ELF-1 (cell line): Measurements from ENCODE around the gene CPLANE1.
"Not testable (repeated sequence)": the region's sequence is repeated elsewhere in the genome, so short reads cannot be mapped to it uniquely, and the experiment has no call there.

ENCODE experiments used
- DNase-seq: peaks from one replicate; pipeline ENCODE4 v3.0.0-alpha.2; 2016; ENCODE audit warnings: low read depth, low spot score

Gene CPLANE1

DNA sequence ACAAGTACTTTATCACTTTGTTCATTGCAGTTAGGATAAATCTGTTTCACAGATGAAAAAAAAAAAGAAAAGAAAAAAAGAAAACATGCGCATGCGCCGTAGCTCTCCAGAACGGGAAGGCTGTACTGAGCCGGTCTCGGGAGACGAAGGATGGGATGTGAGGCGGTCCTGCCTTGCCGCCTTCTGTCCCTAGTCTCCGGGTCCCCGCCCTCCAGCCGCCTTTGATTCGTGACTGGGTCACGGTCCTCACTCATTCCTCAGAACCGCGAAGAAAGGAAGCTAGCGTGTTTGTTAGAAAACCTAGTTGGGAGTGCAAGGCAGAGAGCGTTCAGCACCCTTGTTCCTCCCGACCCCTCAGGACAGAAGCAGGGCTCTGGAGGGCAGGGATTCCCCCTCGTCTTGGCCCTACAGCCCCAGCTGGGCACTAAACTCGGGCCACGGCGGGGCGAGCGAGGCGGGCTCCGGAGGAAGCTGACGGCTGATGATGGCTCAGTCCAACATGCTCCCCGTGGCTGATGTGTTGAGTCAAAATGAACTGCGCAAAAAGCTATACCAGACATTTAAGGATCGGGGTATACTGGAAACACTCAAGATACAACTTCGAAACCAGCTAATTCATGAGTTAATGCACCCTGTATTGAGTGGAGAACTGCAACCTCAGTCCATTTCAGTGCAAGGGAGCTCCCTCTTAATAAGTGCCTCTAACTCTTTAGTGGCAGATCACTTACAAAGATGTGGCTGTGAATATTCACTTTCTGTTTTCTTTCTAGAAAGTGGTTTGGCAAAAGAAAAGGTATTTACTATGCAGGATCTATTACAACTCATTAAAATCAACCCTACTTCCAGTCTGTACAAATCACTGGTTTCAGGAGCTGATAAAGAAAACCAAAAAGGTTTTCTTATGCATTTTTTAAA lies 40.0 kb downstream of the CPLANE1 start:
- peak; percentile 14 for DNase-seq

DNA sequence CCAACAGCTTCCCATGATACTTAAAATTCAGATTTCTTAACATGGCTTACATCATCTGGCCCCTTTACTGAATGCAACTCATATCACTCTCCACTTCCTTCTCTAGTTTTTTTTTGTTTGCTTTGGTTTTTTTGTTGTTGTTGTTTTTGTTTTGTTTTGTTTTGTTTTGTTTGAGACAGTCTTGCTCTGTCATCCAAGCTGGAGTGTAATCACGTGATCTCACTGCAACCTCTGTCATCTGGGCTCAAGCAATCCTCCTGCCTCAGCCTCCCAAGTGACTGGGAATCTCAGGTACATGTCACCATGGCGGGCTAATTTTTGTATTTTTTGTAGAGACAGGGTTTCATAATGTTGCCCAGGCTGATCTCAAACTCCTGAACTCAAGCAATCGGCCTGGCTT lies 41.4 kb downstream of the CPLANE1 start:
- DNase-seq: no peak

DNA sequence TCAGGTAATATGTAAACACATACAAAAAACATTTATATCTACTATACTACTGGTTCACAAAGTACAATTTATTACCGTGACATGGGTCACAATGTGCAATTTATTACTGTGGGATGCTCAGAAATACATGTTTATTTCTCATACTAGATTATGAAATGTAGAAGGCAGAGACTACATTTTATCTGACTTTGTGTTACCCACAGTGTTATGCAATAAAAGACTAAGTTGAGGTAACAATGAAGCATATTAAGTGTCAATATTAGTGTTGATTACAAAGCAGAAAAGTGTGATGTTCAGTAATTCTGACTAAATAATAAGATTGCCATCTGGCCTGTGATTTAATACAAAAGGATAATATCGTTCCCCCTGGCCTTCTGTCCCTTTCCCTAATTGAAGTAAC lies 42.4 kb downstream of the CPLANE1 start:
- no peak for DNase-seq

DNA sequence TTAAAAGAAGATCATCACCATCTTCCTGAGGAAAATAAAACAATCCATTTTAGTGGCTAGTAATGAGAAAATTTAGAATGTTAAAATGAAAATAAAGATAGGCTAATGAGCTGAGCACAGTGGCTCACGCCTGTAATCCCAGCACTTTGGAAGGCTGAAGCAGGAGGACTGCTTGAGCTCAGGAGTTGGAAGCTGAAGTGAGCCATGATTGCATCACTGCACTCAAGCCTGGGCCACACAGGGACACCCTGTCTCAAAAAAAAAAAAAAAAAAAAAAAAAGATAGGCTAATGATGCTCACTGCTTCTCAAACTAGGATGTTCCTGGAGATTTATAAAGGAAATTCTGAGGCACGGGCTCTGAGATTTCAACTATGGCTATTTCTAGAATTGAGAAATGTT lies 50.3 kb downstream of the CPLANE1 start:
- DNase-seq: no peak

DNA sequence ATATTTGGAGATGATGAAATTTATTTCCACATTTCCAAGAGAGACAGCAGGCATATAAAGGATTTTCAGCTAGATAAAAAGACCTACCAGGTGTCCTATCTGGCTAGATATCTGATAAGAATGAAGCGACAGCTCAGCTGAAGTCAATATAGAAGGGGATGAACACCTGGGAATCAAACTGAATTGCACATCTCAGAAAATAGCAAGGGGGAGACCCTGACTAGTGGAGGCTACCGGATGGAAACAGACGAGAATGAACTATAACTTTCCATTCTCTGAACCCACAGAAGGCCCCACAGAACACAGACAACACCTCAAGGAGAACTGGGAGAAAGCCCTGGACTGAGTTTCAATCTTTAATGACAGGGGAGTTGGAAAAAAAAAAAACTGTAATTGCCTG lies 51.1 kb downstream of the CPLANE1 start:
- DNase-seq: no peak

DNA sequence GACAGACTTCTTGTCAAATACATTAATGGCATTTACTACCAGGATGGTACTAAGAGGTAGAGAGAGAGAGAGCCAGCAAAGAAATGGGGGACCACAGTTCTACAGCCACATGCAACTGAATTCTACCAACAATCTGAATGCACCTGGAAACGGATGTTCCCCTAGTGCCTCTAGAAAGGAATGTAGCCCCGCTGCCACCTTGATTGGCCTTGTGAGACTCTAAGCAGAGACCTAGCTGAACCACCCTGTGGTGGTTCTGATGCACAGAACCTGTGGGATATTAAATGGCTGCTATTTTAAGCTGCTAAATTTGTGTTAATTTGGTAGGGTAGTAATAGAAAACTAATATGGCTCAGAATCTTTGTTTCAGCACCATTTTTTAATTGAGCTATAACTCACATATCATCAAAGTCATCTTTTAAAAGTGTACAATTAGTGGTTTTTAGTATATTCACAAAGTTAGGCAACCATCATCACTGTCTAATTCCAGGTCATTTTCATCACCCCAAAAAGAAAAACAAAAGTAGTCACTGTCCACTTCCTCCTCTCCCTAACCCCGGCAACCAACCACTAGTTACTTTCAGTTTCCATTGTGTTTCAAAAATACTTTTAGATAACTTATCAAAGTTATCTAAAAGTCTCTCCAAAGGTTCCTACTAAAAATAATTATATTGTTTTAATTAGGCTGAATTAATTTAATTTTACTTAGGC lies 51.7 kb downstream of the CPLANE1 start:
- DNase-seq: no peak

DNA sequence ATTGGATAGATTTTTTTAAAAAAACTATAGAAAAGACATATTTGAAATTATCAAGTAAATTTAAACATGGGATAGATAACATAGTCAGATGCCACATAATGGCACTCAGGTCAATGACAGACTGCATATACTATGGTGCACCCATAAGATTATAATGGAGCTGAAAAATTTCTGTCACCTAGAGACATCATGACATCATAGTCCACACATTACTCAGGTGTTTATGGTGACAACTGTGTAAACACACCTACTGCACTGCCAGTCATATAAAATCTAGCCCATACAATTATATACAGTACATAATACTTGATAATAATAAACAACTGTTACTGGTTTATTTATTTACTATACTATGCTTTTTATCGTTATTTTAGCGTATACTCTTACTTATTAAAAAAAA lies 58.6 kb downstream of the CPLANE1 start:
- no peak for DNase-seq

DNA sequence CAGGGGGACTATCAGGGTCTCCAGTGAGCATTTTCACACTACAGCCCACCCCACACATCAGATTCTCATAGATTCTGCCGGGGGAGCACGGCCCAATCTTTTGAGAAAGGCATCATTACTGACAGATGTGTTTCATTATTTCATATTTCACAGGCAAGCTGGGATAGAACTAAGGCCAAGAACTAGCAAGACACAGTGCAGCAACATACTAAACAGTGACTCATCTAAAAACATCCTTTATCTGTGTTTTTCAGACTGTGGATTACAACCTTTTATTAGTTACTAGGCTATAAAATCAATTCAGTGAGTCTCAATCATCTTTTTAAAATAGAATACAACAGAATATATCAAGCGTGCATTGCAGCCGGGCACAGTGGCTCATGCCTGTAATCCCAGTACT lies 59.8 kb downstream of the CPLANE1 start:
- no peak for DNase-seq

DNA sequence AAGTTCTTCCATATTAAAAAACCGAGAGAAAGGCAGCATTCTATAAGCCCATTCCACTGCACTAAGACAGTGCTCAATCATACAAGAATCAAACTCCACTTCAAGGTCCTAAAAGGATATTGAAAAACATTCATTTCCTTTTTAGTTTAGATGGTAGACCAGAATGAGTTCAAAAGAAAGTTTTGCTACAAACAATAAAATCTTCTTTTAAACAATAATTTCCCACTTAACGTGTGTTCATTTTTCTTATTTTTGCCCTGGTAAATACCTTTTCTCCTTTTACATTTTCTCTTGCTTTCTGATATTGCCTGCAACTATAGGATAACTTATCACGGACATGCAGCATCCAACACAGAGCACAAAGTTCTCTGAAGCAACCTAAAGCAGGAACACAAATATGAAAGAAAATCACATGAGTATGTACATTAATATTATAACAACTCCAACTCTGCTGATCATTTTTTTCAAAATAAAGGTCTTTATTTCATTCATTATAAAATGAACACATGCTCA lies 61.7 kb downstream of the CPLANE1 start:
- DNase-seq: no peak

DNA sequence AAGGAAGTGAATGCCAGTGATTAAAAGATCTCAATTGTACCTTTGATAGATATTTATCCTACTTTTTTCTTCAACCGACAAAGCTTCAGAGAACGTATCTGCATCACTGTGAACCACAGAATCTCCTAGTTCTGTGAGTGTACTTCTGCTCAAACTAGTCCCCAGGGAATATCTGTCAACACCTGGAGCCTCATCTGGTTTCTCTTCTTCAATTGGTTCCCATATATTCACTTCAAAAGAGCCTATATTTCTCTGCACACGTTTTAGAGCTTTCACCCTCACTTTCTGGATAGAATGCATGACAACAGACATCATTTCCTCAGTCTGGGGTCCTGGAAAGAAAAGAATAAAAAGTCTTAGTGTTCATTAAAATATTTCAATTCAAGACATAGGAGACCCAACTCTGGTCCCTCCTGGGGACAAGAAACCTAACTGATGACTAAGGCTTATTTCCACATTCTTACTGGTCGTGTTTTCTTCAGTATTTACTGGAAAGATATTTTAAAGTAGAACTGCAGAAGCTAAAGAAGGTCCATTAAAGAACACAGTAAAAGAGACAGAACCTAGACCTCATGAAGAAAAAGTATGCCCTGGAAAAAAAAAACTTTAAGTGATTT lies 64.3 kb downstream of the CPLANE1 start:
- DNase-seq: no peak

DNA sequence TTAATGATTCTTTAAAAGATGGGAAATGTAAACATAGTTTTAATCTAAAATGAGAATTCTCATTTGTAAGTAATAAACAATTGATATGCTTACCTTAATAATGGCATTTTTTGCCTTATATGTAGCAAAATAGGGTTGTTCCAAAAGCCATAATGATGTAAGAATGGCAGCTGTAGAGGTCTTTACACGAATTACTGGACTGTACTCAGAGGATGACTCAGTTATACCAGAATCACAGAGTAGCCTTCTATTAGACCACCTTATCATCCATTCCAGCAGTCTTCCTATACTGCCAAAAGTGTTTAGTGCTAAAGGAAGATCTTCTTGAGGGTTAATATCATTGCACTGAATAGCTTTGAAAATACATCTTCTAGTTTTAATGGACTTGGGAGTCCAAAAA lies 66.5 kb downstream of the CPLANE1 start:
- DNase-seq: no peak

DNA sequence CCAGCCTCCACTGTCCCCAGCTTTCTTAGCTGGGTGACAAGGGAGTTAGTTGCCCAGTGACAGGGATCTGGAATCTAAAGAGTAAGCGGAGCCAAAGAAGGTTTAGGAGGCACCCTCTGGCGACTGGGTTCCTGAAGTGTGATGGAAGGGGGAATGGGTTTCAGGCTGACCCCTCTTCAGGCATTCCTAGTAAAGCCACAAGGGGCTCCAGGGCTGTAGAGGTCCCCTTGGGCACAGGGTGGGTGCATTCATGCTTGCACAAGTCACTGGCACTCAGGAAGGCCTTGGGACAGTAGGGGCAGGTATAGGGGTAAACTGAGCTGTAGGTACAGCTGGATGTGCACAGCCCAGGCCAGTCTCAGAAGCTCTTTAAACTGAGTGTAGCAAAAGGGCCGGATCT lies 74.2 kb downstream of the CPLANE1 start:
- DNase-seq: peak; percentile 5

DNA sequence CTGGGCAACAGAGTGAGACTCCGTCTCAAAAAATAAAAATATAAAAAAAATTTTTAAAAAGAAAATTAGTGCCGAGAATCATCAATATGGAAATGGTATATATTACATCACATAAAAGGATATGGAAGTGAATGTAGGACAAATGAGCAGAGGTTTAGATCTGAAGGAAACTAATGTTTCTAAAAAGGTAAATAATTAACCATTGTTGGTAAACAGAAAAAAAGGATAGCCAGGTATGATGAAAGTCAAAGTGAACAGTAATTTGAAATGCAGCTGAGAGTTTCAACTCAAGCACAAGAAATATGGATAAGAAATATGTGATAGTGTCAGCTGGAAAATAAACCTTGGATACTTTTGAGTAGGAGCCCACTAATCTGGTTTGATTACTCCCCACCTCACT lies 76.2 kb downstream of the CPLANE1 start:
- no peak for DNase-seq

DNA sequence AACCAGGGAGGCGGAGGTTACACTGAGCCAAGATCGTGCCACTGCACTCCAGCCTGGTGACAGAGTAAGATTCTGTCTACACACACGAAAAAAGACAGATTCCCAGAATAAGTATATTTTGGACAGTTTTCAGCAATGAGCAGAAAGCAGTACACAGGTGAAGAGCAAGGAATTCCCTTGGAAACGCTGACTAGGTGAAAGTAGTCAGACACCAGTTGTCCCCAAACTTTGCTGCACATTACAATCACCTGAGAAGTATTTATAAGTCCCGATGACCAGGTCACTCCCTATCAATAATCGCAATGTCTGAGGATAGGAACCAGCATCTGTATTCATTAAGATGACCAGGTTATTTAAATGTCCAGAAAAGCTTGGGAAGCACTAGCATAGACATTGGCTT lies 78.3 kb downstream of the CPLANE1 start:
- DNase-seq: no peak

DNA sequence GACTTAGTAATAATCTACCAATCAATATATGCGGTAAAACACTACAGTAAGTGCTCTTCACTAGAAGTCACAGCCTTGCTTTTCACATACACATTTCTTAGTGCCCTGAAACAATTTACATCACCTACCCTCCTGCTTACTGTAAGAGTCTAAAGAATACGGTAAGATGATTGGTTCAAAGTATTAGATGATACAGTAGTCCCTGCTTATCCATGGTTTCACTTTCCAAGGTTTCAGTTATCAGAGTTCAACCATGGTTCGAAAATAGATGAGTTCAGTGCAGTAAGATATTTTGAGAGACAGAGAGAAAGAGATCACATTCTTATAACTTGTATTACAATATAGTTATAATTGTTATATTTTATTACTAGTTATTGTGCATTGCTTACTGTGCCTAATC lies 83.0 kb downstream of the CPLANE1 start:
- DNase-seq: no peak

DNA sequence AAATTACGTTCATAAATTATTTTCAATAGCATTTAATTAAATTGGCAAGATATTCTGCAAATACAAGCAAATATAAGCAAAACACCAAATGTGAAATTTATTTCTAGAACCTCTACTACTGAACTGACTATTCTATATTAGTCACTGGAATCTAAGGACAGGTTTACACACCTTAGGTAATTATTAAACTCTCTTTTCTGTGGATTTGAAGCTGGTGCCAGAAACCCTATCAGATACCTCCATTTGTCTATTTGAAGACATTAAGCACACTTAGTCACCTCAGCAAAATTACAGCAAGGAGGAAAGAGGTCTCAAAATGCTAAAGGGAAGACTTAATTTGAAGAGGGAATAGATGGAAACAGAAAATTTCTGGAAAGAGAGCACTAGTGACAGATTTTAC lies 83.4 kb downstream of the CPLANE1 start:
- no peak for DNase-seq

DNA sequence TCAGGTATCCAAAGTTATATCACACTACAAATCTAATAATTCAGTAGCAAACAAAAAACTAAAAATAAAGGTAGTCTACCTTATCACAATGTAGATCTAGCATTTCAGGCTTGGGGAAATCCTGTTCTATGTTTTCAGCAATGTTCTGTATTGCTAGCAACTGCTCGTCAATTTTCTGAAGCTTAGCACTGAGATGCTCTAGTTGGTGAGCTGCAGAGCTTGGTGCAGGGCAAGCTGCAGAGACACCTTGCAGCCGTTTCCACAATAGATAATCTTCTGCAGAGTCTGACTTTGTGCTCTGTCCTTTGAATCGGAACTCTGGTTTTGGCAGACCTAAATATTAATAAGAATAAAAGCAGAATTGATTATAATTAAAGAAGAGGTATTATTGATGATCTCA lies 95.5 kb downstream of the CPLANE1 start:
- DNase-seq: no peak

DNA sequence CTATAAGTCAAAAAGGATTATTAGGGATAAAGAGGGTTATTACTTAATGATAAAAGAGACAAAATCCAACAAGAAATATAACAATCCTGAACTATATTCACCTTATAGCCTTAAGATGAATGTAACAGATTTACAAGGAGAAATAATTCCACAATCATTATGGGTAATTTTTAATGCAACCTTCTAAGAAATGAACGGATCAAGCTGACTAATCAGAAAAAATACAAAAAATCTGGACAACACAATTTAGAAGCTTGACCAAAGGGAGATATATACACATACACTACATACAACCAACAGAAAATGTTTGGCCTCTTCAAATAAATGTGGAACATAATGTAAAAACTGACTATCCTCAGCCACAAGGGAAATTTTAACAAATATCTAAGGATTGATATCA lies 102.3 kb downstream of the CPLANE1 start:
- no peak for DNase-seq

DNA sequence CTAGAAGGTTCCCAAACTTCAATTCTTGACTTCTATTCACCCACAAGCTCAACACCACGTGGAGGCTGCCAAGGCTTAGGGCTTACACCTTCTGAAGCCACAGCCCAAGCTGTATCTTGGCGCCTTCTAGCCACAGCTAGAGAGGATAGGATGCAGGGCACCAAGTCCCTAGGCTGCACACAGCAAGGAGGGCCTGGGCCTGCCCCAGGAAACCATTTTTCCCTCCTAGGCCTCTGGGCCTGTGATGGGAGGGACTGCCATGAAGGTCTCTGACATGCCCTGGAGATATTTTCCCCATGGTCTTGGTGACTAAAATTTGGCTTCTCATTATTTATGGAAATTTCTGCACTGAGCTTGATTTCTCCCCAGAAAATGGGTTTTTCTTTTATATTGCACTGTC lies 112.5 kb downstream of the CPLANE1 start:
- DNase-seq: no peak

DNA sequence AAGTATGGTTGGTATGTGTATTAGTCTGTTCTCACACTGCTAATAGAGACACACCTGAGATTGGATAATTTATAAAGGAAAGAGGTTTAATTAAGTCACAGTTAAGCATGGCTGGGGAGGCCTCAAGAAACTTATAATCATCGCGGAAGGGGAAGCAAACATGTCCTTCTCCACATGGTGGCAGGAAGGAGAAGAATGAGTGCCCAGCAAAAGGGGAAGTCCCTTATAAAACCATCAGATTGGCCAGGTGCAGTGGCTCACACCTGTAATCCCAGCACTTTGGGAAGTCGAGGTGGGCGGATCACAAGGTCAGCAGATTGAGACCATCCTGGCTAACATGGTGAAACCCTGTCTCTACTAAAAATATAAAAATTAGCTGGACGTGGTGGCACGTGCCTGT lies 113.9 kb downstream of the CPLANE1 start:
- DNase-seq: not testable (repeated sequence)

DNA sequence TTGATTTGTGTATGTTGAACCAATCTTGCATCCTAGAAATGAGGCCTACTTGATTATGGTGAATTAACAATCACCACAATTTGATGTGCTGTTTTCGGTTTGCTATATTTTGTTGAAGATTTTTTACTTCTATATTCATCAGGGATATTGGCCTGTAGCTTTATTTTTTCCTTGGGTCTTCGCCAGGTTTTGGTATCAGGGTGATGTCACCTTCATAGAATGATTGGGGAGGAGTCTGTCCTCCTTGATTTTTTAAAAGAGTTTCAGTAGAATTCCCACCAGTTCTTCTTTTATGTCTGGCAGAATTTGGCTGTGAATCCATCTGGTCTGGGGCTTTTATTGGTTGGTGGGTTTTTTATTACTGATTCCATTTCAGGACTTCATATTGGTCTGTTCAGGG lies 115.2 kb downstream of the CPLANE1 start:
- DNase-seq: no peak

DNA sequence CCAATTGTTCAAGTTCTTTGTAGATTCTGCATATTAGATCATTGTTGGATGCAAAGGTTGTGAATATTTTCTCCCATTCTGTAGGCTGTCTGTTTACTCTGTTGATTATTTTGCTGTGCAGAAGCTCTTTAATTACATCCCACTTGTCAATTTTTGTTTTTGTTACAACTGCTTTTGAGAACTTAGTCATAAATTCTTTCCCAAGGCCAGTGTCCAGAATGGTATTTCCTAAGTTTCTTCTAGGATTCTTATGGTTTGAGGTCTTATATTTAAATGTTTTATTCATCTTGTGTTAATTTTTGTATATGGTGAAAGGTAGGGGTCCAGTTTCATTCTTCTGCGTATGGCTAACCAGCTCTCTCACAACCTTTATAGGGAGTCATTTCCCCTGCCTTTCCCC lies 116.5 kb downstream of the CPLANE1 start:
- no peak for DNase-seq

DNA sequence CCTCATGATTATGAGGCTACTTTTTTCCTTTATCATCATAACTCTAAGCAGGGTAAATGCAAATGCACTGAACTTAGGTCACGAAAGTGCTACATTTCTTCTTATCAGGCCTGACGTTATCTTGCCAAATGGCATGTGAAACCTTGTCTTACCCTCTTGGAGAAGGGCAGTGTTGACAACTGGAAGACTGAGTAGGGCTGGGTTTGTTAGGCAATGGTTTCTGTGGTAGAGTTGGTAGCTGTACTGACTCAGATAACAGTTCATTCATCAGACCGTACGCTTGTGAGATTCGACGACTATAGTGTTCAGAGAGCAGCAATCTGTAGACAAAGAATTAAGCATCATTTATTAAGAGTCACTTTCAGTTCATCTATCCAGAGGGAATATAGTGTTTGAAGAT lies 127.7 kb downstream of the CPLANE1 start:
- DNase-seq: no peak
